H9 (cell line): Measurements from ENCODE around the gene CNNM4. TPM values are rescaled to one million over a fixed set of nuclear protein-coding genes. Genes with fewer than 3 reads are reported as not detected.

Source experiments
- DNase-seq: peaks from one replicate; pipeline ENCODE4 v3.0.0-alpha.2; 2017
- H2AFZ ChIP-seq: one replicate; pipeline ENCODE4 v1.6.1; 2013; ENCODE audit warnings: mild to moderate bottlenecking, low read length, control low read depth, moderate library complexity
- H2AK5ac ChIP-seq: 2 replicates; pipeline ENCODE4 v1.6.1; 2013; ENCODE audit warnings: low read length, control low read depth, mixed read lengths; ENCODE audit not compliant: insufficient read length
- H2BK120ac ChIP-seq: one replicate; pipeline ENCODE4 v1.6.1; 2013; ENCODE audit warnings: low read depth, mild to moderate bottlenecking, low read length, control low read depth, inconsistent platforms; ENCODE audit not compliant: poor library complexity, severe bottlenecking
- H2BK12ac ChIP-seq: 2 replicates; pipeline ENCODE4 v1.6.1; 2013; ENCODE audit warnings: low read length, control low read depth, mixed read lengths, low read depth; ENCODE audit not compliant: insufficient read length
- H2BK15ac ChIP-seq: 2 replicates; pipeline ENCODE4 v1.6.1; 2013; ENCODE audit warnings: low read depth, low read length, control low read depth
- H2BK20ac ChIP-seq: one replicate; pipeline ENCODE4 v1.6.1; 2013; ENCODE audit warnings: low read depth, mild to moderate bottlenecking, low read length, control low read depth, inconsistent platforms; ENCODE audit not compliant: poor library complexity, severe bottlenecking
- H2BK5ac ChIP-seq: 2 replicates; pipeline ENCODE4 v1.6.1; 2013; ENCODE audit warnings: low read length, control low read depth, mixed read lengths; ENCODE audit not compliant: insufficient read length
- H3K14ac ChIP-seq: 2 replicates; pipeline ENCODE4 v1.6.1; 2013; ENCODE audit warnings: low read length, control low read depth; ENCODE audit not compliant: insufficient read depth
- H3K18ac ChIP-seq: 2 replicates; pipeline ENCODE4 v1.6.1; 2013; ENCODE audit warnings: low read depth, mild to moderate bottlenecking, mixed read lengths, low read length, control low read depth; ENCODE audit not compliant: insufficient read length
- H3K23ac ChIP-seq: 2 replicates; pipeline ENCODE4 v1.6.1; 2013; ENCODE audit warnings: low read length, control low read depth, mixed read lengths, low read depth; ENCODE audit not compliant: insufficient read length
- H3K23me2 ChIP-seq: 2 replicates; pipeline ENCODE4 v1.6.1; 2013; ENCODE audit warnings: low read depth, mild to moderate bottlenecking, mixed read lengths, low read length, control low read depth; ENCODE audit not compliant: insufficient read length, poor library complexity, severe bottlenecking
- H3K27ac ChIP-seq: 2 replicates; pipeline ENCODE4 v1.5.1; 2013; ENCODE audit warnings: low read length, control low read depth, mixed read lengths, low read depth; ENCODE audit not compliant: insufficient read length
- H3K27me3 ChIP-seq: 2 replicates; pipeline ENCODE4 v1.6.1; 2013; ENCODE audit warnings: low read length, control low read depth, inconsistent platforms; ENCODE audit not compliant: insufficient read depth
- H3K4ac ChIP-seq: 2 replicates; pipeline ENCODE4 v1.6.1; 2013; ENCODE audit warnings: low read depth, mild to moderate bottlenecking, control low read depth, inconsistent platforms, low read length, moderate library complexity
- H3K4me1 ChIP-seq: 2 replicates; pipeline ENCODE4 v1.6.1; 2013; ENCODE audit warnings: low read length, control low read depth, inconsistent platforms; ENCODE audit not compliant: insufficient read depth
- H3K4me2 ChIP-seq: 2 replicates; pipeline ENCODE4 v1.6.1; 2013; ENCODE audit warnings: low read length, control low read depth, mixed read lengths; ENCODE audit not compliant: insufficient read length, insufficient read depth
- H3K56ac ChIP-seq: 2 replicates; pipeline ENCODE4 v1.6.1; 2013; ENCODE audit warnings: low read depth, mild to moderate bottlenecking, mixed read lengths, low read length, control low read depth; ENCODE audit not compliant: insufficient read length
- H3K79me1 ChIP-seq: 2 replicates; pipeline ENCODE4 v1.6.1; 2013; ENCODE audit warnings: low read depth, mild to moderate bottlenecking, moderate library complexity, low read length, control low read depth, inconsistent platforms; ENCODE audit not compliant: insufficient read depth, poor library complexity, severe bottlenecking
- H3K79me2 ChIP-seq: 2 replicates; pipeline ENCODE4 v1.6.1; 2013; ENCODE audit warnings: low read length, control low read depth, inconsistent platforms; ENCODE audit not compliant: insufficient read depth
- H3K9ac ChIP-seq: 2 replicates; pipeline ENCODE4 v1.6.1; 2013; ENCODE audit warnings: low read length, control low read depth, mixed read lengths; ENCODE audit not compliant: insufficient read length; ENCODE audit errors: extremely low read depth
- H3K9me3 ChIP-seq: one replicate; pipeline ENCODE4 v1.6.1; 2013; ENCODE audit warnings: low read depth, low read length, inconsistent platforms; ENCODE audit not compliant: control insufficient read depth
- H3T11ph ChIP-seq: one replicate; pipeline ENCODE4 v1.6.1; 2013; ENCODE audit warnings: mild to moderate bottlenecking, low read length, control low read depth, inconsistent platforms
- H4K20me1 ChIP-seq: one replicate; pipeline ENCODE4 v1.6.1; 2013; ENCODE audit not compliant: control insufficient read depth, insufficient read length, insufficient read depth
- H4K5ac ChIP-seq: 2 replicates; pipeline ENCODE4 v1.6.1; 2013; ENCODE audit warnings: low read depth, mild to moderate bottlenecking, mixed read lengths, low read length, control low read depth; ENCODE audit not compliant: insufficient read length
- H4K8ac ChIP-seq: replicated peaks from 2 replicates; pipeline ENCODE4 v1.6.1; 2013; ENCODE audit warnings: low read length, control low read depth, mixed read lengths, low read depth; ENCODE audit not compliant: insufficient read length
- H4K91ac ChIP-seq: 2 replicates; pipeline ENCODE4 v1.6.1; 2013; ENCODE audit warnings: low read depth, mild to moderate bottlenecking, moderate library complexity, mixed read lengths, low read length, control low read depth; ENCODE audit not compliant: insufficient read length
- H3K27ac Mint-ChIP-seq, 3 experiments: 2 replicates in 2 of 3; 3 replicates in 1 of 3; pipeline ENCODE4 v1.8.0; 2020 to 2021; ENCODE audit warnings: mixed read lengths in 3 of 3, mild to moderate bottlenecking in 1 of 3, moderate library complexity in 1 of 3
- H3K27me3 Mint-ChIP-seq: 2 replicates; pipeline ENCODE4 v1.8.0; 2021; ENCODE audit warnings: low read depth, mild to moderate bottlenecking, moderate library complexity, mixed read lengths
- H3K36me3 Mint-ChIP-seq, 3 experiments: 2 replicates in 2 of 3; 3 replicates in 1 of 3; pipeline ENCODE4 v1.8.0; 2020 to 2021; ENCODE audit warnings: low read depth in 3 of 3, mixed read lengths in 3 of 3; ENCODE audit not compliant: insufficient read depth in 1 of 3
- H3K4me1 Mint-ChIP-seq, 2 experiments: 2 replicates each; pipeline ENCODE4 v1.8.0; 2020; ENCODE audit warnings: mixed read lengths in 2 of 2
- H3K4me3 Mint-ChIP-seq, 2 experiments: 2 replicates in 1 of 2; 3 replicates in 1 of 2; pipeline ENCODE4 v1.8.0; 2020 to 2021; ENCODE audit warnings: mild to moderate bottlenecking in 2 of 2, mixed read lengths in 2 of 2, moderate library complexity in 1 of 2
- H3K9me3 Mint-ChIP-seq, 2 experiments: 2 replicates in 1 of 2; 3 replicates in 1 of 2; pipeline ENCODE4 v1.8.0; 2020; ENCODE audit warnings: mild to moderate bottlenecking in 2 of 2, mixed read lengths in 2 of 2, moderate library complexity in 1 of 2
- CTCF ChIP-seq: fragments of 200-600 bp; sonication (generic); conservative IDR thresholded peaks from 3 replicates; pipeline ENCODE4 v1.8.0; 2021; ENCODE audit warnings: antibody characterized with exemption, mild to moderate bottlenecking
- WGBS: extraction: QIAGEN DNeasy Blood & Tissue Kit; methylation state at CpG from one replicate; pipeline ENCODE4 v1.1.7; 2013; ENCODE audit warnings: missing lambda C conversion rate, low lambda C conversion rate, mixed read lengths; ENCODE audit not compliant: insufficient read length; ENCODE audit errors: extremely low coverage; 5-methylcytosine and 5-hydroxymethylcytosine counted together
- total RNA-seq: library from RNA; stranded (reverse); gene quantifications from 2 replicates; pipeline ENCODE4 v1.2.1, GENCODE V29; 2021

The CNNM4 gene
- total RNA-seq, 1 experiment from 2014 or later, result 8.5 TPM

GRCh38 chr2:96809216-96809882, 48.6 kb downstream of the CNNM4 start:
- no CpG with 5 or more reads among the region's 13 CpGs for WGBS
- Mint-ChIP-seq H3K4me1 (no peaks in the 10 kb centered on the region), H3K36me3 (peaks cover 8 to 11% (median 9%) of the 10 kb centered on the region in 3 experiments; a peak in 6 of 7 replicates), H3K4me3 (no peak overlapping the region), H3K27me3 (no peaks in the 10 kb centered on the region; the same call in 1 of the 2 replicates), H3K27ac (no peak overlapping the region), H3K9me3 (peaks cover 0 to 4% of the 10 kb centered on the region in 2 experiments; a peak in 1 of 5 replicates)
- Histone ChIP-seq H4K20me1 (no peaks in the 10 kb centered on the region), H3K18ac (no peak overlapping the region), H3K9ac (no peak overlapping the region), H2BK12ac (no peak overlapping the region), H3K56ac (no peak overlapping the region), H3K4me1 (no peaks in the 10 kb centered on the region), H3K14ac (no peak overlapping the region), H4K5ac (no peak overlapping the region), H3K4ac (no peak overlapping the region), H3K23me2 (no peaks in the 10 kb centered on the region), H4K8ac (no peak overlapping the region), H3K79me1 (no peaks in the 10 kb centered on the region), H3K27me3 (no peaks in the 10 kb centered on the region), H4K91ac (no peak overlapping the region), H3K9me3 (no peaks in the 10 kb centered on the region), H3K27ac (no peak overlapping the region), H3K23ac (no peak overlapping the region), H3T11ph (no peak overlapping the region), H2BK15ac (no peak overlapping the region), H2AK5ac (no peak overlapping the region), H3K79me2 (no peaks in the 10 kb centered on the region), H3K4me2 (no peak overlapping the region), H2AFZ (no peak overlapping the region), H2BK20ac (no peak overlapping the region), H2BK5ac (no peak overlapping the region), H2BK120ac (no peak overlapping the region)
- no peak for TF ChIP-seq CTCF
- no peak for DNase-seq
